SW 1271 (cell line): ENCODE data around the gene MYO3B.
A peak's percentile ranks its signal among the peaks of the same experiment; 100 is the strongest.
"Not testable (repeated sequence)": the region's sequence is repeated elsewhere in the genome, so short reads cannot be mapped to it uniquely, and the experiment has no call there.

Experiments used
- DNase-seq, 2 experiments: peaks; one replicate each; lab custom pipeline; 2025; lab: John Stamatoyannopoulos, UW

MYO3B gene

GRCh38 chr2:170213281-170213625 lies 35.3 kb downstream of the MYO3B start:
- not testable (repeated sequence) for DNase-seq

DNA sequence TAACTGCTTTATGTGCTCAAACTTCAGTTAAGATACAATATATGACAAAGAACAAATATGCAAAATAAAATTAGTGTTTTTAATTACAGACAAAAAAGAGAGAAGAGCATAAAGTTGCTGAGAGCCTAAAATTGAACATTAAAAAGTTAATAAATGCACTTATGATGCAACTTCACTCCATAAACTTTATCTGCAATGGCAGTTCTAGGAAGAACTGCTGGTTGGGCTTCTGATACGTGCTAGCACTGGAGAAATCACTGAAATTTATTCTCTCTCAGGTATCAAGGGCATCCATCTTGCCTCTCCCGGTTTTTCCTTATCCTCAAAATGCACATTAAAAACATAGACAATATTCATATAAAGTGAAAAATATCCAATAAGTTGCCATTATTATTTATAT lies 35.7 kb downstream of the MYO3B start:
- no peak for DNase-seq

GRCh38 chr2:170214309-170214948 lies 36.5 kb downstream of the MYO3B start:
- no peak for DNase-seq

DNA sequence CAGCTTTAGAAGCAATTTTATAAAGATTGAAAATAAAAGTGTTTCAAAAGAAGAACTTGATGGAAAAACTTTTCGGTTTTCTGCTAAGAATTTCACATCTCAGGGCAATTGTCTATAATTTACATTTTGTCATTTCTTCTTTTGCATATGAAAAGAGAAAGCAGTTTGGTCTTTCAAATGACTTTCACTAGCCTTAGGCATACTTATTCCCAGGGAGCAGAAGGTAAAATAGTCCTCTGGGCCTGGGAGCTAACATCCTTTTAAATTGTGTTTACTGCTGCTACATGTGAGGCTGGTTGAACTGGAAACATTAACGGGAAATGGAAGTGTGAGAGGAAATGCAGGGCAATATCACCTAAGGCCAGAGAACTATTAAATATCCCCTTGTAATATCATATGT lies 37.1 kb downstream of the MYO3B start:
- DNase-seq, result no peak

- DNase-seq, result no peak
These were observed 38.5 kb downstream of the MYO3B start for GRCh38 chr2:170216428-170216827.

DNA sequence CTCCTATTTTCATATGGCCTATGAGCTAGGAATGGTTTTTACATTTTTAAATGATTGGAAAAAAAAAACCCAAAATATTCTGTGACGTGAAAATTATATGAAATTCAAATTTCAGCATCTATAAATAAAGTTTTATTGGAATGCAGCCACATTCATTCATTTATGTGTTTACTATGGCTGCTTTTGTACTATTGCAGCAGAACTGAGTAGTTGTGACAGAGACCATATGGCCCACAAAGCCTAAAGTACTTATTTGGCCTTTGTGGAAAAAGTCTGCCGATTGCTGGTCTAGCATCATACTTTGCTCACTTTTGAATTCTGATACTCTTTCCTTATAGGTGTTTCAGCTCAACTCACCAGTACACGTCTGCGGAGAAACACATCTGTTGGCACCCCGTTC lies 39.0 kb downstream of the MYO3B start:
- no peak for DNase-seq

GRCh38 chr2:170217778-170218251 lies 39.9 kb downstream of the MYO3B start:
- DNase-seq, result no peak

DNA sequence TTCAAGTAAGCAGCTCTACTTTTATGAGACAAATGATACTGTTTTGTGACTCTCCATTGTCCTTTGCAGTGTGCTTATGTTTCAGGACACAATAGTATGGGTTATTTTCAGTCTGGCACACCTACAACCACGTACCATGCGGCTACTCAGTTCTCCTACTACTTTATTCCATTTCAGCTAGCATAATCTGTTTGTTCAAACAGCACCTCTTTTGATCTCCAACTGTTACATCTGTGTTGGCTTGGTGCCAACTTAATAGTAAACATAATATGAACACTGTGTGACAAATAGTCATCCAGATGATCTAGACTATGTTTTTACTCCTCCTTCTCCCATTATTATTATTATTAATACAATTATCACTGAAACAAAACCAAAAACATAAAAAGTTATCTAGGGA lies 40.5 kb downstream of the MYO3B start:
- no peak for DNase-seq

DNA sequence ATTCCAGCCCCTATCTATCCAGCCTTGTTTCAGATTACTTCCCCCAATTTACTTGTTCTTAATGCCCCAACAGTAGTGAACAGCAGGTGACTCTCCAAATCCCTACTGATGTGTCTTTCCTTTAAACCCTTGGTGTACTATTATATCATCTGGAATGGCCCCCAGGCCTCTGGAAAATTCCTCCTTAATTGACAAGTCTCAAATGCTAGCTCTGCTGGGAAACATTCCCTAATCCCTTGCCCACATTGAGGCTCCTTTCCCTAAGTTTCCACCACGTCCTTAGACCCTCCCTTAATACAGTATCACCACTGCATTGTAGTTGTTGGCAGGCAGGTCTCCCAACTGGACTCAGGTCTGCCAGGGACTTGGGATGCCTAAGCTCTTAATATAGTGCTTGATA lies 41.0 kb downstream of the MYO3B start:
- DNase-seq, result no peak

GRCh38 chr2:170221317-170222288 lies 43.7 kb downstream of the MYO3B start:
- no peak for DNase-seq

DNA sequence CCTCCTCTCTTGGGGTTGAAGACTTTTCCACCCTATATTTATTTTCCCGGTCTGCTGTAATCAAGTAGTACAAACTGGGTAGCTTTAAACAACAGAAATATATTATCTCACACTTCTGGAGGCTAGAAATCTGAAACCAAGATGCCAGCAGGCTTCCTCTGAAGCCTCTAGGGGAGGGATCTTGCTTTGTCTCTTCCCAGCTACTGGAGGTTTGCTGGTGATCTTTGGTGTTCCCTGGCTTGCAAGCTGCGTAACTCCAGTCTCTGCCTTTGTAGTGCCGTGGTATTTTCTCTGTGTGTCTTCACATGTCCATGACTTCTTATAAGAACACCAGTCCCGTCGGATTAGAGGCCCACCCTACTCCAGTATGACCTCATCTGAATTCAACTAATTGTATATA lies 44.4 kb downstream of the MYO3B start:
- no peak for DNase-seq

GRCh38 chr2:170222842-170223241 lies 44.9 kb downstream of the MYO3B start:
- no peak for DNase-seq

DNA sequence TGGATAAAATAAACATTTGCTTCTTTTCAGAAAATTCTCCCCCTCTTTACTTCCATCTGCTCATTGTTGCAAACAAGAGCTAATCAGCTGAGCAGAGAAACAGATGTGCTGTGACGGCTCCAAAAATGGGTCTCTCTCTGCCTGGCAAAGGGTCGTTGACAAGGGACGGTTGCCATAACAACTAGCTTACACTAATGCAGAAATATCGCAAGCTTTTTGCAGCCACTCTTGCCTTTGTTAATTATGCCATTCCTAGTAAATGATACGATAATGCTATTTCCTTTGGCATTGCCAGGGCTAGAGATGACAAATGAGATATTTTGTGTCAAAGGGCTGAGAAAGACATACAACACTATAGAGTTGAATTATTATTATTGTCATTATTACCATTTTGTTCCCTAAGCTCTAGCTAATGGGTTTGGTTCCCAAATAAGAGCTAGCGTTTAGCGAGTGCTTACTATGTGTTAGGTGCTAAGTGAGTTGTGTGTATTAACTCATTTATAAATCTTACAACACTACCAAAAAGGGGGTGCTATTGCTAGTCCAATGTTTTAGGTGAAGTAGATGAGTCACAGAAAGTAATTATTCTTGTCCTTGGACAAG lies 46.8 kb downstream of the MYO3B start:
- DNase-seq, result no peak

DNA sequence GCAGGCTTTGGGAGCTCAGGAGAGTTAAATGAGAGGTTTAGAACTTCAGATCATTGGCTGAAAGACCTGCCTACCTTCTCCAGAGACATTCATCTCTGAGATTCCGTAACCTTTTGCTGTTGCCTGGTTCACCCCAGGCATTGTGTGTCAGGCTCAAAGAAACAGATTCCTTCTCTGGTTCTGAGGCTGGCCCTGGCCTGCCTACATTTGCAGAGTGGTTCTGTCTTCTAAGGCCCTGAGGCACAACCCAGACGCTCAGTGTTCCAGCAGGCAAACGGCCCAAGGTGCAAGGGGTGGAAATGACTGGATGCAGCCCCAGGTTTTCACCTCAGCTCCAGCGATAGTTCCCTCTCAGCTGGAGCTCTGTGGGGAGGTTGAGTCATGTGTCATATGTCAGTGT lies 48.3 kb downstream of the MYO3B start:
- DNase-seq, result no peak

- no peak for DNase-seq
These were observed 49.6 kb downstream of the MYO3B start for GRCh38 chr2:170227507-170227947.

GRCh38 chr2:170227951-170228350 lies 50.0 kb downstream of the MYO3B start:
- no peak for DNase-seq

- no peak for DNase-seq
These were observed 50.5 kb downstream of the MYO3B start for GRCh38 chr2:170228429-170228828.

DNA sequence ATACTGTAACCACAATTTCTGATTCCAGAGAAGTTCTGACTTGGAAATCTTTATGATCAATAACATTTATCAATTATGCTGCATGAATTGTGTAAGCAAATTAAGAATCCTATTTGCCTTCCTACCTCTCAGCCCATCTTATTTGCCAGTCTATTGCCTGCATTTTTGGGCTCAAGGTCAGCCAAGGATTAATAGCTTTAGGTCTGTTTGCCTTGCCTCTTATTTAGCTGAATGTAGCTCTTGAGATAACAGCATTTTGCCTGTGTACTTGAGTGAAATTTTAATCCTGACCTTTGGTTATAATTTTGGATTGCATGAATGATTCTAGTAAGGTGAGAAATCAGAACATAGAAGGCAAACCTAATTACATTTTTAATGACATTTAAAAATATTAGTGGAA lies 51.2 kb downstream of the MYO3B start:
- no peak for DNase-seq

GRCh38 chr2:170229744-170230143 lies 51.8 kb downstream of the MYO3B start:
- no peak for DNase-seq

- peak; percentile 11 to 22 for DNase-seq
These were observed 58.1 kb downstream of the MYO3B start for GRCh38 chr2:170235860-170236679.

DNA sequence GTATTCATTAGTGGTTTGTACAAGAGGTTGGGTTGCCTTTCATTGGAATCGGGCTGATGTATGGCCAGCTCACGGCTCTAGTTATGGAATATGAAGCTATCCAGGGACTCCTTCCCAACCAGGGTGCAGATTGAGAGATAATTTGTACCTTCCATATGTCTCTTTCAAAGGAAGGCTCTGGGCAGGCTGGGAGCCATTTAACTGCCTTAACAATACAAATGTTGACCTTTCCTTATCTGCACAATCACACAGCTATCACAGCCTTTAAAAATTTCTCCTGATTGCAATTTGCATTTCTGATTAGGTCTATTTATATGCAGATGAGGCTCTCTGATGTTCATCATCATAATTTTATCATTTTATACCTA lies 58.7 kb downstream of the MYO3B start:
- no peak for DNase-seq

DNA sequence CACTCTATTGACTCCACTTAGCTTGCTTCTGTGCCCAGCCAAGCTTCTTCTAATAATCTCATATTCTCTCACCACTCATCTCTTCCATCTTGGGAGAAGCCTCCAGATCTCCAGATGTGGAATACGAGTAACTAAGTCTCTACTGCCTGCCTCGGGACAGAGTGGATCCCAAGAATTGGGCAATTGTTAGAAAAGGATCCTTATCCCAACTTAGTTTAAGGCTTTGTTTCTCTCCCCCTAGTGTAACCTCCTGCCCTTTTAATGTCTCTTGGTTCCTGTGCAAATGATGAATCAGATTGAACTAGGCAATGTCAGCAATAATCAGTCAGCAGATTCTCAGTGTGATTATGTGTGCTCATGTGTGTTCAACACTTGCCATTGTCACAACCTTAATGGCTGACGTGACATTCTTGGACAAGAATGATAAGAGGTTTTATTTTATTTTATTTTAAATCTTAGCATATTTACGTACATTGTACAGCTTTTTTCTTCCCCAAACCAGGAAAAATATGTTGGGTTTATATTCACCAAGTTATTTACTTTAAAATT lies 59.7 kb downstream of the MYO3B start:
- no peak for DNase-seq
